Kidney epithelial cell (primary cell): ENCODE data around the gene AMZ2. TPM values are rescaled to one million over a fixed set of nuclear protein-coding genes. Genes with fewer than 3 reads are reported as not detected.

Experiments used
- DNase-seq: peaks from one replicate; pipeline ENCODE4 v3.0.0-alpha.2; 2010; ENCODE audit warnings: low read depth
- H3K27me3 ChIP-seq: 2 replicates; pipeline ENCODE4 v1.6.0; 2011; ENCODE audit warnings: low read length; ENCODE audit not compliant: control insufficient read depth, insufficient read depth
- H3K36me3 ChIP-seq: 2 replicates; pipeline ENCODE4 v1.5.1; 2011; ENCODE audit warnings: low read length; ENCODE audit not compliant: control insufficient read depth, insufficient read depth
- H3K4me3 ChIP-seq: 2 replicates; pipeline ENCODE4 v1.5.1; 2011; ENCODE audit warnings: low read depth, mild to moderate bottlenecking, control low read depth, low read length
- total RNA-seq: library from RNA; depleted of rRNA; stranded (reverse); fragments of >200 nt; gene quantifications from 2 replicates; pipeline ENCODE4 v1.2.3, GENCODE V29; 2015
- TF ChIP-seq, protein P1 (sequence below): IDR thresholded peaks from 2 replicates; pipeline ENCODE4 v1.5.1; 2011; ENCODE audit warnings: mild to moderate bottlenecking, moderate library complexity, low read length, control low read depth, inconsistent platforms; ENCODE audit not compliant: insufficient read depth, poor library complexity, severe bottlenecking

AMZ2 gene
- total RNA-seq, 1 donor from 2014 or later: 99.7 TPM

DNA sequence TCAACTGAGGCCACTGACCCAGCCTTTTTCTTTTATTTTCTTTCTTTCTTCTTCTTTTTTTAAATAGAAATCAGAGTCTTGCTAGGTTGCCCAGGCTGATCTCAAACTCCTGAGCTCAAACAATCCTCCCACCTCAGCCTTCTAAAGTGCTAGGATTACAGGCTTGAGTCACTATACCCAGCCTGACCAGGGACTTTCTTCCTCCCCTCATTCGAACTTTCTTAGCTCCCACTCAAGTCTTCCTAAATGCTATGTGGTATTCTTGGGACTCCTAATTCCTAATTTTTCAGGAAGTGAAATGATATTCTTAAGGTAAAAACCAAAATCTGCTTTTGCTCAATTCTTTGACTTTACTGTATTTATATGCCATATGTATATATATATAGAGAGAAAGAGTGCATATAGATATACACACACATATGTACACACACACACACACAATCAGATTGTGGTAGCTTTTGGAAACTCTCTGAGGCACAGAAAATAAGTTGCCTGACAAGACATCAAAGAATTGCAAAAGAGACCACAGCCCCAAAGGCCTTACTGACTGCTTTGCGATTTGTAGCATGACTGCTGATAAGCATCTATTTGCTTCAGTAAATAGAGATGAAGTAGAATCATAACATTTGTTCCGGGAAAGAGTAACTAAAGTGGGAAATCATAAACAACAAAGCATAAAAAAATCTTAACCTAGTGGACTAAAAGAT, 9.5 kb upstream of the AMZ2 start:
- H3K27me3 ChIP-seq: no peaks in the 10 kb centered on the region
- no peak overlapping the region for H3K4me3 ChIP-seq
- no peak for DNase-seq
- H3K36me3 ChIP-seq: no peaks in the 10 kb centered on the region
- TF ChIP-seq, protein P1, sequence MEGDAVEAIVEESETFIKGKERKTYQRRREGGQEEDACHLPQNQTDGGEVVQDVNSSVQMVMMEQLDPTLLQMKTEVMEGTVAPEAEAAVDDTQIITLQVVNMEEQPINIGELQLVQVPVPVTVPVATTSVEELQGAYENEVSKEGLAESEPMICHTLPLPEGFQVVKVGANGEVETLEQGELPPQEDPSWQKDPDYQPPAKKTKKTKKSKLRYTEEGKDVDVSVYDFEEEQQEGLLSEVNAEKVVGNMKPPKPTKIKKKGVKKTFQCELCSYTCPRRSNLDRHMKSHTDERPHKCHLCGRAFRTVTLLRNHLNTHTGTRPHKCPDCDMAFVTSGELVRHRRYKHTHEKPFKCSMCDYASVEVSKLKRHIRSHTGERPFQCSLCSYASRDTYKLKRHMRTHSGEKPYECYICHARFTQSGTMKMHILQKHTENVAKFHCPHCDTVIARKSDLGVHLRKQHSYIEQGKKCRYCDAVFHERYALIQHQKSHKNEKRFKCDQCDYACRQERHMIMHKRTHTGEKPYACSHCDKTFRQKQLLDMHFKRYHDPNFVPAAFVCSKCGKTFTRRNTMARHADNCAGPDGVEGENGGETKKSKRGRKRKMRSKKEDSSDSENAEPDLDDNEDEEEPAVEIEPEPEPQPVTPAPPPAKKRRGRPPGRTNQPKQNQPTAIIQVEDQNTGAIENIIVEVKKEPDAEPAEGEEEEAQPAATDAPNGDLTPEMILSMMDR: no peak

DNA sequence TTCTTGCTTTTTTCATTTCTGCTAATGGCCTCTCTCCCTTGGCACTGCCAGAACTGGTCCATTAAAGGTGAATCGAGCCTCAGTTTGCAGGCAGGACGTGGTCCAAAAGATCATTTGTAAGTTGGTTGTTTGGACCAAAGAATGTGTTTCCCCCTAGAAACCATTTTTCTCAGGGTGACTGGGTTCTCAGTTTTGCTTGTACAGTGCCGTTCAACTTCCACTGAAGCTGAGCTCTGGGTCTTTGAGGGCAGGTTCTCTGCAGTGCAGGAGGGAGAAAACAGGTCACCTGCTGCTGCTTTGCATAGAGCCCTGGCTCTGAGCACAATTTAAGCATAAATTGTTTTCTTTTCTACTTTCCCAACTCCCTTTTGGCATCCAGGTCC, 9.0 kb upstream of the AMZ2 start:
- Histone ChIP-seq H3K36me3 (no peaks in the 10 kb centered on the region), H3K4me3 (no peak overlapping the region), H3K27me3 (no peaks in the 10 kb centered on the region)
- DNase-seq: no peak
- TF ChIP-seq, protein P1: no peak

DNA sequence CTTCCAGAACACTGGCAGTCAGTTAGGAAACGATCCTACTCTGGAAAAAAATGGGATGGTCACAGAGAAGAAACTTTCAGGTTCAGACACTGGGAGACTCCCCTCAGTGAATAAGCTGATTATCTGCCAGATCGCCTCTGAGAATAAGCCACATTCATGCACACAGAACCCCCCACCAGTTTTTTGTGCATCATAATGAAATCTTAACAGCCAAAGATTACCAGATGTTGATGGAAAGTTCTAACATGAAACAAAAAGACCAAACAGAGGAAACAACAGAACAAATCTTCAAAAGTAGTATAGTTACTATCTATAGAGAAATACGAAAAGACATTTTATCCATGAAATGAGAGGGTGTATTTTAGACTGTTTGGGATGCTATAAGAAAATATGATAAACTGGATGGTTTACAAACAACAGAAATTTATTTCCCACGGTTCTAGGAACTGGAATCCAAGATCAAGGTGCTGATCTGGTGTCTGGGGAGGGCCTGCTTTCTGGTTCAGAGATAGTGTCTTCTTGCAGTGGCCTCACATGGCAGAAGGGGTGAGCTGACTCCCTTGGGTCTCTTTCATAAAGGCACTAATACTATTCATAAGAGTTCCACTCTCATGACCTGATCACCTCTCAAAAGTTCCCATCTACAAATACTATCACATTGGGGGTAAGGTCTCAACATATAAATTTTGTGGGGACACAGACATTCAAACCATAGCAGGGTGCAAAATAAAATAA, 8.0 kb upstream of the AMZ2 start:
- Histone ChIP-seq H3K36me3 (no peaks in the 10 kb centered on the region), H3K27me3 (no peaks in the 10 kb centered on the region), H3K4me3 (no peak overlapping the region)
- TF ChIP-seq, protein P1: no peak
- no peak for DNase-seq

DNA sequence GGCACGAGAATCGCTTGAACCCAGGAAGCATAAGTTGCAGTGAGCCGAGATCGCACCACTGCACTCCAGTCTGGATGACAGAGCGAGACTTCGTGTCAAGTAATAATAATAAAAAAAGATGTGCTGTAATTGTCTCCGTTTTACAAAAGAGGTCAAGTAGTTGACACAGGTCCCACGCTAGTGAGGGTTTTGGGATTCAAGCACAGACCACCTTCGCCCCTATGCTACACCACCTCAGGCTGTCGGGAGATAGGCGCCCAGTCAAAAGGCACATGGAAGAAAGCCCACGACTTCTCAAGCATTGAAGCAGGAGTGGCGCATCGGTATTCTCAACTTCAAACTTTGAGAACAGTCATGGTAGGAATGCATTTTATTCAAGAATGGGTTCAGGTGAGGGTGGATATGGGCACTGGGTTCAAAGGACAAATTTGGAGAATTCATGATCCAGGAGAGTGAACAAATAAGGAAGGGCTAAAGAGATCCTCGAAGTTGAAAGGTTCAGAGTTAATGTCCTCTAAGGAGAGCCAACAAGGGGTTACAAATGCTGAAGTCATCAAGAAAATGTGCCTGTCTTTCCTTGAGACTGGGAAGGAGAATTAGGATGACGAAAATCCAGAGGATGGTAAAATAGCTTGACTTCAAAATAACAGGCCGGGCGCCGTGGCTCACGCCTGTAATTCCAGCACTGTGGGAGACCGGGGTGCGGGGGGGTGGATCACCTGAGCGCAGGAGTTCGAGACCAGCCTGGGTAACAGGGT, 1.4 kb upstream of the AMZ2 start:
- DNase-seq: no peak
- no peaks in the 10 kb centered on the region for H3K27me3 ChIP-seq

DNA sequence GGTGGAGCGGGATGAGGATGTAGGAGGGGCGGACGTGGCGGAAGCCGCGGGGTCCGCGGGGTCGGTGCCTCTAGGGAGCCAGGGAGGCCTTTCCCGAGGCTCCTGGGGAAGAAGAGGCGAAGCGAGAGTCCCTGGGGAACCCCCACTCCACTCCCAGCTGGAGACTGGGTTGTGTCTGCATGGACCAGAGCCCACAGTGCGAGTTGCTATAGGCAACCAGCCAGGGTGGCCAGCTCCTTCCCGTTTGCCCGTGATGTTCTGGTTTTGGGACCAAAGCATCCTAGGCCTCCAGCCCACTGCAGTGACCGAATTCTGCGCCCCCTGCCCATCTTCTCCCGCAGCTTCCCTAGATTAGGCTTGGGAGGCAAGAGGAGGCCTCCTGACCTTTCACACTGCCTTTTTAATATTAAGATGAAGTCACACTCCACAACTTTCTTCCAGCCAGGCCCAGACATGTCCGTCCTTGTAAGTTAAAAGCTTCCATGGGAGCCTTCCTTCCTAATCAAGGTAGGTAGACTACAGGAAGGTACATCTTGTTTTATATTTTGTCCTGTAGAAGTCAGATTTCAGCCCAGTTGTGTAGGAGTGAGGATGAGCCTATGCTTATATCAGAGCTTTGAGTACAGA, 469 bp downstream of the AMZ2 start:
- Histone ChIP-seq H3K36me3 (no peaks in the 10 kb centered on the region), H3K4me3 (peak overlapping the region; percentile 88), H3K27me3 (no peaks in the 10 kb centered on the region)
- no peak for DNase-seq
- TF ChIP-seq, protein P1: no peak

More for the DNA sequence above, 1.4 kb upstream of the AMZ2 start:
- Histone ChIP-seq H3K36me3 (no peaks in the 10 kb centered on the region), H3K4me3 (no peak overlapping the region)
- TF ChIP-seq, protein P1: no peak
